Hepatocyte (in vitro differentiated cells): Measurements from ENCODE around the gene OR7G2. TPM values are rescaled to one million over a fixed set of nuclear protein-coding genes. Genes with fewer than 3 reads are reported as not detected.
"Not testable (repeated sequence)": the region's sequence is repeated elsewhere in the genome, so short reads cannot be mapped to it uniquely, and the experiment has no call there.

Experiments used
- DNase-seq: peaks from one replicate; pipeline ENCODE4 v3.0.0-alpha.2; 2016; ENCODE audit warnings: low spot score
- H2AFZ ChIP-seq: fragments of 200-600 bp; sonication (generic); 2 replicates; pipeline ENCODE4 v1.6.0; 2016; ENCODE audit warnings: antibody characterized with exemption, mild to moderate bottlenecking
- H3K27ac ChIP-seq: fragments of 200-600 bp; sonication (generic); 2 replicates; pipeline ENCODE4 v1.5.1; 2016; ENCODE audit warnings: mild to moderate bottlenecking
- H3K27me3 ChIP-seq: fragments of 200-600 bp; sonication (generic); 2 replicates; pipeline ENCODE4 v1.6.1; 2016
- H3K36me3 ChIP-seq: fragments of 200-600 bp; sonication (generic); replicated peaks from 2 replicates; pipeline ENCODE4 v1.5.1; 2016; ENCODE audit warnings: low read depth; ENCODE audit not compliant: insufficient read depth
- H3K4me1 ChIP-seq: fragments of 200-600 bp; sonication (generic); 2 replicates; pipeline ENCODE4 v1.5.1; 2016; ENCODE audit warnings: mild to moderate bottlenecking, moderate library complexity; ENCODE audit not compliant: insufficient read depth
- H3K4me2 ChIP-seq: fragments of 200-600 bp; sonication (generic); 2 replicates; pipeline ENCODE4 v1.6.0; 2016
- H3K4me3 ChIP-seq: fragments of 200-600 bp; sonication (generic); 2 replicates; pipeline ENCODE4 v1.5.1; 2016; ENCODE audit warnings: mild to moderate bottlenecking
- H3K79me2 ChIP-seq: fragments of 200-600 bp; sonication (generic); 2 replicates; pipeline ENCODE4 v1.6.0; 2017; ENCODE audit warnings: mild to moderate bottlenecking
- H3K9me2 ChIP-seq: fragments of 200-600 bp; sonication (generic); replicated peaks from 2 replicates; pipeline ENCODE4 v1.6.0; 2017; ENCODE audit warnings: mild to moderate bottlenecking; ENCODE audit not compliant: insufficient read depth
- H3K9me3 ChIP-seq: fragments of 200-600 bp; sonication (generic); 2 replicates; pipeline ENCODE4 v1.5.1; 2016; ENCODE audit warnings: low read depth, mild to moderate bottlenecking
- H4K20me1 ChIP-seq: fragments of 200-600 bp; sonication (generic); 2 replicates; pipeline ENCODE4 v1.6.0; 2016; ENCODE audit warnings: mild to moderate bottlenecking; ENCODE audit not compliant: insufficient read depth, poor library complexity, severe bottlenecking
- EZH2 ChIP-seq: fragments of 200-600 bp; sonication (generic); IDR thresholded peaks from 2 replicates; pipeline ENCODE4 v1.6.1; 2016; ENCODE audit warnings: antibody characterized with exemption, mild to moderate bottlenecking, borderline replicate concordance
- EZH2phosphoT487 ChIP-seq: fragments of 200-600 bp; sonication (generic); IDR thresholded peaks from one replicate; pipeline ENCODE4 v1.6.1; 2018; ENCODE audit warnings: antibody characterized with exemption, mild to moderate bottlenecking, low read depth, moderate library complexity; ENCODE audit not compliant: unreplicated experiment, severe bottlenecking
- WGBS: methylation state at CpG from one replicate; pipeline ENCODE4 v1.1.6; 2016; ENCODE audit warnings: low lambda C conversion rate; ENCODE audit errors: missing lambda C conversion rate; 5-methylcytosine and 5-hydroxymethylcytosine counted together
- polyA plus RNA-seq: library from polyadenylated mRNA; unstranded; fragments of >200 nt; fragmentation: Nextera tagmentation; extraction: Ambion mirVana; gene quantifications from 2 replicates; pipeline ENCODE4 v1.2.1, GENCODE V29; 2016
- total RNA-seq: library from RNA; depleted of rRNA; stranded (reverse); fragments of >200 nt; gene quantifications from 2 replicates; pipeline ENCODE4 v1.2.3, GENCODE V29; 2014
- TF ChIP-seq, protein P1 (sequence below): fragments of 200-600 bp; sonication (generic); IDR thresholded peaks from 2 replicates; pipeline ENCODE4 v1.5.1; 2016; ENCODE audit warnings: antibody characterized with exemption, mild to moderate bottlenecking; ENCODE audit not compliant: poor library complexity

Gene OR7G2
- total and polyA plus RNA-seq, 2 experiments from 2014 or later, result not detected

DNA sequence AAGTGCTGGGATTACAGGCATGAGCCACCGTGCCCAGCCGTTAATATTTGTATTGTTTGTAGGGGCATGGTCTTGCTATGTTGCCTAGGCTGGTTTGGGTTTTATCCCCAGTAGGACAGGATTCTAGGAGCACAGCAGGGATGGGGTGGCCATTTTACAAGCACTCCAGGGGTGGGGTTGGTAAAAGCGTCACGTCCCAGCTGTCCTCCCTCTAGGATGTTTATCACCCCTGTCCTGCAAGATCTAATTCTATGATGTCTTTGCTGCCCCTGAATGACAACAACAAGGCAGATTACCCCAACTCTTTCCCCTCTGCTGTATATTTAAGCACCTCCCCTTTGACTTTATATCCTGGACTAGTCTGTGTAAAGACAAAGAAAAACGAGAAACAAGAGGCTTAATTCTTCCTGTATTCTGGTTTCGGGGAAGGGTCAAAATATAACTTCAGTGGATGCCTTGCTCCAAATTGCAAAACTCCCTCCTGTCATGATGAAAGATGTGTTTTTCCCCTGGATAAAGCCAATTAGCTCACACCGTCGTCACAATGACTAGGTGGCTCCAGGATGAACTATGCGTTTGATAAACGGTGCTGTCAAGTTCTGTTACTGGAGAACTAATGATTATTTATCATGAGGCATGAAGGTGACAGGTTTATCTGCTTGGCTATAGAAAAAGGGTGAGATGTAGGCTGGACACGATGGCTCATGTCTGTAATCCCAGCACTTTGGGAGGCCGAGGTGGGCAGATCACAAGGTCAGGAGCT, 48.2 kb downstream of the OR7G2 start:
- DNase-seq, result peak; percentile 16
- WGBS, result 59% methylated on average over 12 of the region's 12 CpGs
- H3K27me3 ChIP-seq, result no peaks in the 10 kb centered on the region
- H3K27ac ChIP-seq, result peak overlapping the region; percentile 67
- no peaks in the 10 kb centered on the region for H3K79me2 ChIP-seq
- no peaks in the 10 kb centered on the region for H4K20me1 ChIP-seq
- no peaks in the 10 kb centered on the region for H3K4me1 ChIP-seq
- H2AFZ ChIP-seq, result no peak overlapping the region
- no peaks in the 10 kb centered on the region for H3K36me3 ChIP-seq
- TF ChIP-seq EZH2 (no peak), EZH2phosphoT487 (no peak)
- TF ChIP-seq, protein P1, sequence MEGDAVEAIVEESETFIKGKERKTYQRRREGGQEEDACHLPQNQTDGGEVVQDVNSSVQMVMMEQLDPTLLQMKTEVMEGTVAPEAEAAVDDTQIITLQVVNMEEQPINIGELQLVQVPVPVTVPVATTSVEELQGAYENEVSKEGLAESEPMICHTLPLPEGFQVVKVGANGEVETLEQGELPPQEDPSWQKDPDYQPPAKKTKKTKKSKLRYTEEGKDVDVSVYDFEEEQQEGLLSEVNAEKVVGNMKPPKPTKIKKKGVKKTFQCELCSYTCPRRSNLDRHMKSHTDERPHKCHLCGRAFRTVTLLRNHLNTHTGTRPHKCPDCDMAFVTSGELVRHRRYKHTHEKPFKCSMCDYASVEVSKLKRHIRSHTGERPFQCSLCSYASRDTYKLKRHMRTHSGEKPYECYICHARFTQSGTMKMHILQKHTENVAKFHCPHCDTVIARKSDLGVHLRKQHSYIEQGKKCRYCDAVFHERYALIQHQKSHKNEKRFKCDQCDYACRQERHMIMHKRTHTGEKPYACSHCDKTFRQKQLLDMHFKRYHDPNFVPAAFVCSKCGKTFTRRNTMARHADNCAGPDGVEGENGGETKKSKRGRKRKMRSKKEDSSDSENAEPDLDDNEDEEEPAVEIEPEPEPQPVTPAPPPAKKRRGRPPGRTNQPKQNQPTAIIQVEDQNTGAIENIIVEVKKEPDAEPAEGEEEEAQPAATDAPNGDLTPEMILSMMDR, result no peak
- no peak overlapping the region for H3K4me3 ChIP-seq
- H3K4me2 ChIP-seq, result no peak overlapping the region
- H3K9me3 ChIP-seq, result no peaks in the 10 kb centered on the region
- H3K9me2 ChIP-seq, result no peaks in the 10 kb centered on the region

DNA sequence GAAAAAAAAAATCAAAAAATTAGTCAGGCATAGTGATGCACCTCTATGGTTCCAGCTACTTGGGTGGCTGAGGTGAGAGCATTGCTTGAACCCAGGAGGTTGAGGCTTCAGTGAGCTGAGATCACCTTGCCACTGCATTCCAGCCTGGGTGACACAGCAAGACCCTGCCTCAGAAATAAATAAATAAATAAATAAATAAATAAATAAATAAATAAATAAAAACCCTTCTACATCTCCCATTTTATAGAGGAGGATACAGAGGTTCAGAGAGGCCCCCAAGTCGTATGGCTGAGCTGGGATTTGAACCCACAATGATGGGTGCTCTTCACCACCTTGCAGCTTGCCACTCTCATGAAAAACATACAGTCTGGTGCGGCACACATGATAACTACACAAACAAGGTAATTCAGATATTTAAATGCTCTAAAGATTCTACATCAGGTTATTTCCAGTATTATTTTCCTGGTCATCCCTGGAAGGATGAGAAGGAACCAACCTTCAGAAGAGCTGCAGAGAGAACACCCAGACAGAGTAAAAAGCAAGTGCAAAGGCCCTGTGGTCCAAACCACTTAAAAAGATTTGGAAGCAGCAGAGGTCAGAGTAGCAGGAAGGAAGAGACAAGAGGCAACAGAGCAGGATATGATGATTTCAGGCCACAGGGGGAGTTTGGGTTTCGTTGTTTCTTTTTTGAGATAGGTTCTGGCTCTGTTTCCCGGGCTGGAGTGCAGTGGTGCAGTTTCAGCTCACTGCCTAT, 49.6 kb downstream of the OR7G2 start:
- 90% methylated on average over 4 of the region's 4 CpGs for whole genome bisulfite sequencing
- TF ChIP-seq EZH2 (no peak), EZH2phosphoT487 (no peak)
- TF ChIP-seq, protein P1, result no peak
- no peaks in the 10 kb centered on the region for H3K27me3 ChIP-seq
- no peaks in the 10 kb centered on the region for H3K9me2 ChIP-seq
- H3K4me1 ChIP-seq, result no peaks in the 10 kb centered on the region
- no peak overlapping the region for H3K4me3 ChIP-seq
- H3K27ac ChIP-seq, result no peak overlapping the region
- H3K4me2 ChIP-seq, result no peak overlapping the region
- no peaks in the 10 kb centered on the region for H4K20me1 ChIP-seq
- H2AFZ ChIP-seq, result no peak overlapping the region
- no peaks in the 10 kb centered on the region for H3K36me3 ChIP-seq
- DNase-seq, result no peak
- no peaks in the 10 kb centered on the region for H3K9me3 ChIP-seq
- H3K79me2 ChIP-seq, result no peaks in the 10 kb centered on the region

DNA sequence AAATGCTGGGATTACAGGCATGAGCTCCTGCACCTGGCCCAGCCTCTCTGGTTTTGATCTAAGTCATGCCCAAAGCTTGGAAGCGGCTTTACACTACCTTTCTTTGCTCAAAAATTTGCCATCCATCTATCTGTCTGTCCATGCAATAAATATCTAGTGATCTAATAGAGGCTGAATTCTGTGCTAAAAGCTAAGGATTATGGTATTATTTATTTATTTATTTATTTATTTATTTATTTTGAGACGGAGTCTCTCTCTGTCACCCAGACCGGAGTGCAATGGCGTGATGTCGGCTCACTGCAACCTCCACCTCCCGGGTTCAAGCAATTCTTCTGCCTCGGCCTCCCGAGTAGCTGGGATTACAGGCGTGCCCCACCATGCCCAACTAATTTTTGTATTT, 51.1 kb downstream of the OR7G2 start:
- H3K27me3 ChIP-seq, H3K79me2 ChIP-seq, H3K27ac ChIP-seq, H3K4me2 ChIP-seq, DNase-seq, H2AFZ ChIP-seq, H3K4me3 ChIP-seq, H4K20me1 ChIP-seq, H3K9me2 ChIP-seq, H3K9me3 ChIP-seq, H3K36me3 ChIP-seq, H3K4me1 ChIP-seq: not testable (repeated sequence)
- 95% methylated on average over 9 of the region's 9 CpGs for WGBS

DNA sequence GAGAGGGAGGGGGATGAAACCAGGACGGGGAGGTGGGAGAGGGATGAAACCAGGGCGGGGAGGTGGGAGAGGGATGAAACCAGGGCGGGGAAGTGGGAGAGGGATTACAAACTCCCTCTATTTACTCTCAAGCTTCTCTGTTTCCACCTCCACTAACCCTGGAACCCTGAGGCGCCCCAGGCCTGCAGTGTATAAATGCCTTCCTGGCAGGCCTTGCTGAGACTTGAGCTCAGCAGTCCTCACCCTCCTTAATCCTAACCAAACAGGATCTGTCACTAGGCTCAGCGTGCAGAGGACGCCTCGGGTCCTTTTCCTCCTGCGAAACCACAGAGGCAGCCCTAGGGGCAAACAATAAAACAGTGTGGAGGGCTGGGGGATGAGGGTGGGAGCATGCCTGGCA, 52.5 kb downstream of the OR7G2 start:
- no peak overlapping the region for H3K4me3 ChIP-seq
- H3K9me3 ChIP-seq, result no peaks in the 10 kb centered on the region
- 5% methylated on average over 5 of the region's 8 CpGs for WGBS
- H3K36me3 ChIP-seq, result no peaks in the 10 kb centered on the region
- DNase-seq, result peak; percentile 66
- no peaks in the 10 kb centered on the region for H3K9me2 ChIP-seq
- H3K4me2 ChIP-seq, result peak overlapping the region; percentile 25
- no peak for TF ChIP-seq EZH2
- TF ChIP-seq, protein P1, result no peak
- TF ChIP-seq EZH2phosphoT487, result no peak
- peak overlapping the region; percentile 73 for H3K27ac ChIP-seq
- H4K20me1 ChIP-seq, result no peaks in the 10 kb centered on the region
- no peaks in the 10 kb centered on the region for H3K27me3 ChIP-seq
- no peaks in the 10 kb centered on the region for H3K79me2 ChIP-seq
- H2AFZ ChIP-seq, result no peak overlapping the region
- H3K4me1 ChIP-seq, result no peaks in the 10 kb centered on the region
